HepG2 (cell line): ENCODE results near the gene BCORL1.

Experiments
- ATF1 ChIP-seq: IDR thresholded peaks from 2 replicates; pipeline ENCODE4 v1.6.1; 2016; ENCODE audit warnings: mild to moderate bottlenecking, control low read depth
- CREB1 ChIP-seq, 2 experiments: fragments of 450-650 bp in 1 of 2; IDR thresholded peaks; 2 replicates each; pipeline ENCODE4 v1.6.1; 2016 to 2017; ENCODE audit warnings: control low read depth in 1 of 2, mild to moderate bottlenecking in 1 of 2, missing compliant biosample characterization in 1 of 2, missing genetic modification characterization in 1 of 2
- CTCF ChIP-seq: sonication (generic); formaldehyde crosslinking; IDR thresholded peaks from 2 replicates; pipeline ENCODE4 v1.5.0; 2020; ENCODE audit warnings: mild to moderate bottlenecking, missing genetic modification reagents, moderate library complexity
- EP300 ChIP-seq, 3 experiments: sonication (generic) in 1 of 3; formaldehyde crosslinking in 1 of 3; IDR thresholded peaks; 2 replicates each; pipeline versions ENCODE4 v1.5.1 to v1.6.1; 2011 to 2020; ENCODE audit warnings: low read depth in 2 of 3, low read length in 2 of 3, borderline replicate concordance in 1 of 3, improper control_type of control experiment in 1 of 3, mild to moderate bottlenecking in 1 of 3, missing genetic modification reagents in 1 of 3, moderate library complexity in 1 of 3
- GMEB1 ChIP-seq: sonication (generic); formaldehyde crosslinking; IDR thresholded peaks from 2 replicates; pipeline ENCODE4 v1.5.1; 2020; ENCODE audit warnings: missing genetic modification reagents, mild to moderate bottlenecking, borderline replicate concordance
- REST ChIP-seq, 2 experiments: IDR thresholded peaks; 2 replicates each; pipeline ENCODE4 v1.6.1; 2011 to 2012; ENCODE audit warnings: low read length in 2 of 2, borderline replicate concordance in 1 of 2, low read depth in 1 of 2, mild to moderate bottlenecking in 1 of 2, moderate library complexity in 1 of 2
- RFX1 ChIP-seq: fragments of 450-650 bp; IDR thresholded peaks from 2 replicates; pipeline ENCODE4 v1.6.1; 2017
- SMC3 ChIP-seq: IDR thresholded peaks from 2 replicates; pipeline ENCODE4 v1.6.1; 2011; ENCODE audit warnings: low read length, improper control_type of control experiment
- TERF1 ChIP-seq: sonication (generic); formaldehyde crosslinking; IDR thresholded peaks from 2 replicates; pipeline ENCODE4 v1.8.0; 2022; ENCODE audit warnings: mild to moderate bottlenecking, missing genetic modification reagents, moderate library complexity
- ZBTB1 ChIP-seq: sonication (generic); formaldehyde crosslinking; IDR thresholded peaks from 2 replicates; pipeline ENCODE4 v1.4.0; 2020; ENCODE audit warnings: missing genetic modification reagents, borderline replicate concordance
- ZBTB40 ChIP-seq, 2 experiments: fragments of 450-650 bp in 1 of 2; sonication (generic) in 1 of 2; formaldehyde crosslinking in 1 of 2; IDR thresholded peaks; 2 replicates each; pipeline versions ENCODE4 v1.6.1 to v1.8.0; 2016 to 2022; ENCODE audit warnings: antibody characterized with exemption in 1 of 2, mild to moderate bottlenecking in 1 of 2, missing genetic modification reagents in 1 of 2
- ZHX1 ChIP-seq: sonication (generic); formaldehyde crosslinking; IDR thresholded peaks from 2 replicates; pipeline ENCODE4 v1.8.1; 2022; ENCODE audit warnings: low read depth, mild to moderate bottlenecking, missing genetic modification reagents
- ZNF607 ChIP-seq: sonication (generic); formaldehyde crosslinking; IDR thresholded peaks from 2 replicates; pipeline ENCODE4 v1.5.1; 2020; ENCODE audit warnings: missing genetic modification reagents, mild to moderate bottlenecking, borderline replicate concordance

- TF ChIP-seq CTCF (CRISPR knock-in tag) (no peak), ATF1 (no peak), RFX1 (no peak), TERF1 (CRISPR knock-in tag) (no peak), ZBTB40 (IDR thresholded peaks at IDR 0.05) (no peak), ZBTB40 (CRISPR knock-in tag; IDR thresholded peaks at IDR 0.05) (no peak), EP300 (IDR thresholded peaks at IDR 0.05; ENCODE audit: low read depth in 2 of 2, low read length in 2 of 2) (no peak), EP300 (CRISPR knock-in tag; IDR thresholded peaks at IDR 0.05; ENCODE audit: borderline replicate concordance) (no peak), GMEB1 (CRISPR knock-in tag) (no peak), CREB1 (IDR thresholded peaks at IDR 0.05) (no peak), CREB1 (CRISPR knock-in tag; IDR thresholded peaks at IDR 0.05) (no peak), REST (IDR thresholded peaks at IDR 0.05; ENCODE audit: borderline replicate concordance in 1 of 2, low read depth in 1 of 2, low read length in 2 of 2) (no peak), ZHX1 (CRISPR knock-in tag) (no peak), ZNF607 (no peak), ZBTB1 (CRISPR knock-in tag) (no peak), SMC3 (no peak)
Observed at GRCh38 chrX:130083656-130084382, 101.4 kb downstream of the BCORL1 start.
